ENCODE measurements around the gene C1RL.

C1RL gene, protein sequence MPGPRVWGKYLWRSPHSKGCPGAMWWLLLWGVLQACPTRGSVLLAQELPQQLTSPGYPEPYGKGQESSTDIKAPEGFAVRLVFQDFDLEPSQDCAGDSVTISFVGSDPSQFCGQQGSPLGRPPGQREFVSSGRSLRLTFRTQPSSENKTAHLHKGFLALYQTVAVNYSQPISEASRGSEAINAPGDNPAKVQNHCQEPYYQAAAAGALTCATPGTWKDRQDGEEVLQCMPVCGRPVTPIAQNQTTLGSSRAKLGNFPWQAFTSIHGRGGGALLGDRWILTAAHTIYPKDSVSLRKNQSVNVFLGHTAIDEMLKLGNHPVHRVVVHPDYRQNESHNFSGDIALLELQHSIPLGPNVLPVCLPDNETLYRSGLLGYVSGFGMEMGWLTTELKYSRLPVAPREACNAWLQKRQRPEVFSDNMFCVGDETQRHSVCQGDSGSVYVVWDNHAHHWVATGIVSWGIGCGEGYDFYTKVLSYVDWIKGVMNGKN

DNA sequence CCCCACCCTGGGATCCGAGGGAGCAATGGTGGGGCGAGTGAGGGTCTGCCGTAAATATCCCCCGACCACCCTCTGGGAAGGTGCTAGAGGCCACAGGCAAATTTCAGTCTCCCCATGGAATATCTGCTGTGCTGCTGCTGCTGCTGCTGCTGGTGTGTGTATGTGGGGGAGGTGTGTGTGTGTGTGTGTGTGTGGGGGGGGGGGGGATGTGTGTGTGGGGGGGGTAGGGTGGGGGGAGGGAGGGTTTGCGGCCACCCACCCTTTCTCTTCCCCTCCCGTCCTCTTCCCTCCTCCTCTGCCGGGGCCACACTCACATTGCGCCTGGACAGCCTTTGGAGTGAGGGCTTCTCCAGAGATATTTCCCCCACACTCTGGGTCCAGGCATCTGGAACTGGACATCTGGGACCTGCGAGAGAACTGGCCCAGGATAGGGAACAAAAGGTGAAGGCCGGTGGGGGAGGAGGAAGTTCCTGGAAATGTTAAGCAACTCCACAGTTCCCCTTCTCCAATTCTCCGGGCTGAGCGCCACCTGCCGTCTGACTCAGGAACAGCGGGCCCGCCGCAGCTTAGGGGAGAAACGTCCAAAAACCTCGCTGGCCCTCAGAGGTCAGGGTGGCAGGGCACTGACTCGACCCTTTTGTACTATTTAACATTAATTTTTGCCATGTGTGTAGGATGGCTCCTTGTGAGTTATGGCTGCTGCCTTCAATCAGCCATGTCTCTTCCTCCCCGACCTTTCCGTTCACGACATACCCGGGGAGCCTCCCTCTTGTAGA, at the start of gene C1RL:
Gene C1RL, minus strand, starts transcription at position 419 of the 776 bp plus-strand sequence. Its CDS starts 34 bp downstream, at position 385.
- peak; percentile 66 to 83 for DNase-seq

DNA sequence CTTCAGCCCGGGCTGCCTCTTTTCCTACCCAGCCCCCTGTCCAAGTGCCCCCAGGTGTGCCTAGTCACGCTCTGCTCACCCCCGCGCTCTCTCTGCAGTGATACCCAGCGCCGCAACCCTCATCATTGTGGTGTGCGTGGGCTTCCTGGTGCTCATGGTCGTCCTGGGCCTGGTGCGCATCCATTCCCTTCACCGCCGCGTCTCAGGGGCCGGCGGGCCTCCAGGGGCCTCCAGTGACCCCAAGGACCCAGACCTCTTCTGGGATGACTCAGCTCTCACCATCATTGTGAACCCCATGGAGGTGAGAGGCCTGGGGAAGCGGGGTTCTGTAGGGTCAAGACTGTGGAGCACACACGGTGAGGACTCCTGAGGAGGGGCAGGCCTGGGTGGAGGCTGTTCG, 48.4 kb upstream of the C1RL start:
- DNase-seq = no peak

DNA sequence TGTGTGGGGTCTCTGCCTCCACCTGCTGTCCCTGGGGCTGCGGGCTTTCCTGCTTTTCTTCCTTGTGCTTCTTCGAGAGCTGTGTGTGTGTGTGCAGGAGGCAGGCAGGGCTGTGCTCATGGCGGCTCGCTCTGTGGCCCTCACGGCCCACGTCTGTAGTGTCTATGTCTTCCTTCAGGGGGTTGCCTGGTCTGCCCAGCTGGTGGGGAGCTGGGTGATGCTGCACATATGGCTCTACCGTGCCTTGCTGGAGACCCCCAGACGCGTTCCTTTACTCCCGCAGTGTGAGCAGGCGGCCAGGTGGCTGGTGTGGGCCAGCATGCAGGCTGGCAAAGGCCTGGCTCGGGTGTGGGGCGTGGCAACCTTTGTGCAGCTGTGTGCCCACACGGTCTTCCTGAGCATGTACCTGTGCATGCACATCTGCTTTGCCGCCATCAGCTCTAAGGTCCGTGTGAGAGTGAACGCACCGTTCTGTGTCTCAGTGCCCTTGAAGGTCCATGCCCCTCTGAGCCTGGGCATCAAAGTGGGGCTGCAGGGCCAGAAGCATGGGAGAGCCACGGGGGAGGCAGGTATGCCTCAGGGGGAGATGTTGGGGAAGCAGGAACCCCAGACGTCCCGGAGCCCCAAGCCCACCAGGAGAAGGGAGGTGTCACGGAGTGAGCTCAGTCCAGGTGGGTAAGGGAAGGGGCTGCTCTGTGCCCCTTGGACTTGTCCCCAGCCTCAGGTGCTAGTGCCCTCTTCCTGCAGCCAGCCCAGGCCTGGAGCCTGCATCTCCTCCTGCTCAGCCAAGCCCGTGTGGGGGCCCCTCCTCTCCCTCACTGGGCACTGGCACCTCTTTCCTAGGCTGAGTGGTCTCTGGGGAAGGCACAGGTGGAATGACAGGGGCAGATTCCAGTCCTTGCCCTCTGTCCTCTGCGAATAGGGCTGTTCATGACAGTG, 47.5 kb upstream of the C1RL start:
- DNase-seq = no peak

DNA sequence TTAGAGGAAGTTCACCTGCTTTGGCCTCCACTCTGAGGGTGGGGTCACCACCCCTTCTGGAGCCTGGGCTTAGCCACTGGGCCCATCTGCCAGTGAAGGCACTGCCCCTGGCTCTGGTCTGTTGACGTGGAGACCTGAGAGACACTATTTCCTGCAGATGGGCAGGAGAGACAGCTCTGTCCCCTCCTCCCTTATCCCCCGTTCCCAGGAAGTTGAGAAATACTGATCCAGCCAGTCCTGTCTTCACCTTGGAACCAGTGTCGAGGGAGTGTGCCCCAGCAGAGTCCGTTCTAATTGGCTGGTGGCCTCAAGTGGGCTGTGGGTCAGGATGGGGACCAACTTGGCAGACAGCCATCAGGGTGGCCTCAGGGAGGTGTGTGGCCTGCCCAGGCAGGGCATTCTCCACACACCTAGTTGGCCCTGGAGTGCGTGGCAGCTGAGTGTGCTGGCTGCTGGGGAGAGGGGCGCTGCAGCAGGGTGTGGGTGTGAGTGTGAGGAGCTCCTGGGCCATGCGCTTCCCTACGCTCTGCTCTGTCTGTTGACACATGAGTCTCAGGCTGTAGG, 46.5 kb upstream of the C1RL start:
- DNase-seq = no peak

DNA sequence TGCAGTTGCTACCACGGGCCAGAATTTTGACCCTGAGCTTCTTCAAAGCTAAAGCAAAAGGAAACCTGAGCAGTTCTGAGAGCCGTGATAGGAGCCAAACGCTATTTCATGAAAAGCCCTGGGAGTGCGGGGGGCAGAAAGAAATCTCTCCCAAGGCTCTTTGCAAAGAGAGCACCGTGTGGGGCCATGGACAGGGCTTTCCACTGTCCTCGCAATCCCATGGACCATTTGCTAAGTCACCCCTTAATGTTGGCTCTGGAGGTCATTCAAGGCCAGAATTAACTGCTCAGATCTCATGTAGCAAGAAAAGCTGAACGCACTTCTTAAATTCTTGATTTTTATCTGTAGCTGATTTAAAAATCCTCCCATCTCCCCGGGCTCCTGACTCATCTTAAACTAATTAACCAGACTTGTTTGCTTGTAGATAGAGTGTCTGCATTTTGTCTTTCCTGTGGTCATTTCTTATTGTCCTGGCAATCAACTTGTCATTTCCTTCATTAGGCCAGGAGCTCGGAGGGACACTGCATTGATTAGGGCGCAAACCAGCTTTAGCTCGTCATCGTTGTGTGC, 46.0 kb upstream of the C1RL start:
- no peak for DNase-seq

DNA sequence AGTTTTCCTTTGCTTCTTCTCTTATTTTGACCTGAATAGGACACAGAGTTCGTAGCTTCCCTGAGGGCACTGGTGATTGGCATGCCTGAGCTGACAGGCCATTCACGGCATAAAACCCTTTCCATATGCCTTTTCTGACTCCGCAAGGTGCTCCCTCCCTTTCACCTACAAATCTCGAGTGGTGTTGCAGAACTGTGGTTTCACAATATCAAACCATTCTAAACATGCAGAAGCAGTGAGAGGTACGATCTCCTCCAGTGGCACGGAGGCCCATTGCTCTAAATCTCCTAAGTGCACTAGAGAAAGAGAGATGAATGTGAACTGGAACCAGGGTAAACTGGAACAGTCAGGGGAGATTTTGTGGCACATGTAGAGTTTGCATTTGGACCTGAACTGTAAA, 45.0 kb upstream of the C1RL start:
- DNase-seq = no peak

DNA sequence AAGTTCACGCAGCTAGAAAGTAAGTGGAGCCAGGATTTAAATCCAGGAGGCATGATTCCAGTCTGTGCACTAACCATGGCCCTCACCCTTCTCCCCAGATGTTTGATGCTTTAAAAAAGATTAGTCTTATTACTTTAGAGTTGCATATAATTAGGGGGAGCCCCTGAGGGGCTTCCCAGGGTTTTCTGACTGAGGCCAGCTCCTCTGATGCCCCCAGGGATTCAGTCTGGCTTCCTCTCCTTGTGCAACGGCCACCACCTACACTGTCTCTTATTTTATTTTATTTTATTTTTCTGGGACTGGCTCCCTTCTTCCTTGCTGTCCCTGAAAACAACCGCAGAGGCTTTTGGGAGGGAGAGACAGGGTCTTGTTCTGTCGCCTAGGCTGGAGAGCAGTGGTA, 43.8 kb upstream of the C1RL start:
- DNase-seq = no peak

DNA sequence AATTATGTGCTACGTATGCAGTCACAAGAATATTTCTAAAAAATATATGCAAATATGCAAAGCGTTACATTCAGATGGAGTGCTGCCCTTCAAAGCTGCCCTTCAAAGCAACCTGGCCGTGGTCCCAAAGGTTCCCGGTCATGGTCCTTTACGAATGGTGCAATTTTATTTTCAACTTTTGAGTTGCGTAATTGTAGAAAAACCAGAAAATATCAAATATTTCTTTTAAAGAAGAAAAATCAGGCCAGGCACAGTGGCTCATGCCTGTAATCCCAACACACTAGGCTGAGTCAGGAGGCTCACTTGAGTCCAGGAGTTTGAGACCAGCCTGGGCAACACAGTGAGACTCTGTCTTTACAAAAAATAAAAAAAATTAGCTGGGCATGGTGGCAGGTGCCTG, 42.5 kb upstream of the C1RL start:
- no peak for DNase-seq

DNA sequence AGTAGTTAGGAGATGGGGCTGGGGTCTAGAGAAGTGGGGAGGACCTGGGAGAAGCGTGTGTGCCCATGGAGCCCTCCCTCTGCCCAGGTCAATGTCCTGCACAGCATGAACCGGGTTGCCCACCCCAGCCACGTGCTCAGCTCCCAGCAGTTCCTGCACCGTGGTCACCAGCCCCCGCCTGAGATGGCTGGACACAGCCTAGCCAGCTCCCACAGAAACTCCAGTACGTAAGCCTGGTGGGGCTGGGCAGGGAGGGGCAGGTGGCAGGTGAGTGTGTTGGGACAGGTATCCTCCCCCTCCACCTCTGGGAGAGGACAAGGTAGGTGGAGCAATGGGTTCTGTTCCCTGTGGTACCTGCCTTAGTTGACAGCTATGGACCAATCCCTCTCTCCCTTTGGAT, 41.8 kb upstream of the C1RL start:
- DNase-seq = no peak

DNA sequence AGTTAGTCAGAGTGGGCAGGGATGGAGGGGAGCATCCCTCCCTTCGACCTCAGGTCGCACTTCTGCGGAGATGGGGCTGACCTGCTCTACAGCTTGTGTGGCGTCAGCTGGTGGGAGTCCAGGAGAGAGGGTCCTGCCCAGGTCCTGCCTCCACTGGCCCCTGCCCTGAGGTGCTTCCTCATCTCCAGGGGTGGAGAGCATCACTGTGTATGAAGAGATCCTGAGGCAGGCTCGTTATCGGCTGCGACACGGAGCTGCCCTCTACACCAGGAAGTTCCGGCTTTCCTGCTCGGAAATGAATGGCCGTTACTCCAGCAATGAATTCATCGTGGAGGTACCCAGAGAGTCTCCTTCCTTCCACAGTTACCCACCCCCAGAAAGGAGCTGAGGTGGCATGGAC, 41.3 kb upstream of the C1RL start:
- no peak for DNase-seq

DNA sequence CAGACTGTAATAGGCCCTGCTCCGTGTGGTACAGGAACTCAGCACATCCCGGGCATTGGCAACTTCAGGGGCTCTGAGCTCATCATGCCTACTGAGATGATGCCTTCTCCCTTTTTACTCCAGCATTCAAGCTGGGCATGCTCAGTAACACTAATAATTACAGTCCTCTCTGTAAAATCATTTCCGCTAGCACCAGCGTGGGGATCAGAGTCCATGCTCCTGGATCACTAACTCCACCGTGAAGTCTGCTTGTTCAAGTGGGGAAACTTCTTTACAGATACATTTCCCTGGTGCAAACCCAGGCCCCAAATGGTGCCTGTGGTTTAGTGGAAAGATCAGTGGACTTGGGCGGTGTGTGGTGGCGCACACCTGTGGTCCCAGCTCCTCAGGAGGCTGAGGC, 37.9 kb upstream of the C1RL start:
- no peak for DNase-seq

DNA sequence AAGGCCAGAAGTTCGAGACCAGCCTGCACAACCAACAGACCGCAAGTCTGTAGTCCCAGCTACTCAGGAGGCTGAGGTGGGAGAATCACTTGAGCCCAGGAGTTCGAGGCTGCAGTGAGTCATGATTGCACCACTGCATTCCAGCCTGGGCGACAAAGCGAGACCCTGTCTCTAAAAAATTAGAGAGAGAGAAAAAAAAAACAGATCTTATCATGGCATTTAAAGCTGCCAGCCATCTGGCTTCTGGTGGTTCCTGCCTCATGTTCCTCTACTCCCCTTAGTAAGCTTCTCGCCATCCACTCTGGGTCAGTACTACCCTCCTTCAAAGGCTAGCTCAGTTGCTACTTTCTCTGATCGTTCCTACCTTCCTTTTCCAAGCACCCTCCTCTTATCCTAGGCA, 37.2 kb upstream of the C1RL start:
- DNase-seq = no peak

DNA sequence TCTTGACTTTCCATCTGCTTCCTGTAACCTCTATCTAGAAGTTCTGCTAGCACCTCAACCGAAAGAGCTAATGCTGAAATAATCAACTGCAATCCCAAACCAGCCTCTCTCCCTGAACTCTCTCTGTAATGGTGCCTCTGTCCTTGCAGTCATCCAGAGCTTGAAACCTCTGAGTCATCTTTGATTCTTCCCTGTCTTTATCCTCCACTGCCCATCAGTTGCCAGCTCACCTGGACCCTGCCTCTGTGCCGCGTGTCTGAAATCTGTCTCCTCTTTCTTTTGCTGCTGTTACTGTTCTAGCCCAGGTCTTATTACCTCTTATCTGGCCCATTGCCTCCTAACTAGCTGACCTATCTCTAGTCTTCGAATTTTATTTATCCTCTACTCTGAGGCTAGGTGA, 36.7 kb upstream of the C1RL start:
- no peak for DNase-seq

DNA sequence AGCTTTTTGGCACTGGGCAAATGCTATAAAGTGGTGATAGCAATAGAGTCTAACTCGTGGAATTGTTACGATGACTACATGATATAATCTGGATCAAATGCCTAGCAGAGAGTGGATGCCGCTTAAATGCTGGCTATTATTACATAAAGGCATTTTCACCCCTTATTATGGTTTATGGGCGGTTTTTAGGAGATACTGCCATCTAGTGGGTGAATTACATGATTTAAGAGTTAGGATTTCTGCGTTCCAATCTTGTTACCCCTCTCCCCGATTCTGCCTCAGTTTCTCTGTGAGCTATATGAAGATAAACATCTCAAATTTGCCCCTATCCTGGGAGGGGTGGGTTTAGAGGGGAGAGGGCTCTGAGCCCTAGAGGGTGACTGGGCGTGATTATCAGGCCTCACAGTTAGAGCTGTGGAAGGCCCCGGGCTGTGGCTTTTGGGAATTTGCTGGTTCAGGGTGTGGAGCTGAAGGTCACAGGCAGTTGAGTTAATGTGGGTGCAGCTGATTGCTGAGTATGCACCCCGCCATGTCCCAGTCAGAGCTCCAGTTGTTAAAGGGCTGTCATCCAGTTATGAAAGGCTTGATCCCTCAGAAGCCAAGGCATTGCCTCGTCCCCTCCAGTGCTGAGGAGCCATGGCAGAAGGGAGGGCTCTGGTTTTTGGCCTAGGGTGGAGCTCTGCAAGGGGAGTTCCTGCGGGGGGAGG, 35.6 kb upstream of the C1RL start:
- DNase-seq = no peak

DNA sequence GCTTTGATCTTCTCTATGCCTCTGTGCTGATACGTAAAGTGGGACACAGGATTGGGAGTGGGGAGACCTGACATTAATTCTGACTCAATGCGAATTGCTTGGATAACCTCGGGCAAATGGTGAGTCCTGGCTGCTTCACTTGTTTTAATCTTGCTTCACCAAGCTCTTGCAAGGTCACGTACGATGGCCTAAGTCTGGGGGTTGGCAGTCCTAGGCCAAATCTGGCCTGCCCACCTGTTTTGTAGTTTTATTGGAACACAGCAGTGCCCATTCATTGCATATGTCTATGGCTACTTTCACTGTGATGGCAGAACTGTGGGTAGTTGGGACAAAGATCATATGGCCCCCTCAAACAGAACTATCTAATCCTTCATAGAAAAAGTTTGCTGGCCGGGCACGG, 34.5 kb upstream of the C1RL start:
- no peak for DNase-seq

DNA sequence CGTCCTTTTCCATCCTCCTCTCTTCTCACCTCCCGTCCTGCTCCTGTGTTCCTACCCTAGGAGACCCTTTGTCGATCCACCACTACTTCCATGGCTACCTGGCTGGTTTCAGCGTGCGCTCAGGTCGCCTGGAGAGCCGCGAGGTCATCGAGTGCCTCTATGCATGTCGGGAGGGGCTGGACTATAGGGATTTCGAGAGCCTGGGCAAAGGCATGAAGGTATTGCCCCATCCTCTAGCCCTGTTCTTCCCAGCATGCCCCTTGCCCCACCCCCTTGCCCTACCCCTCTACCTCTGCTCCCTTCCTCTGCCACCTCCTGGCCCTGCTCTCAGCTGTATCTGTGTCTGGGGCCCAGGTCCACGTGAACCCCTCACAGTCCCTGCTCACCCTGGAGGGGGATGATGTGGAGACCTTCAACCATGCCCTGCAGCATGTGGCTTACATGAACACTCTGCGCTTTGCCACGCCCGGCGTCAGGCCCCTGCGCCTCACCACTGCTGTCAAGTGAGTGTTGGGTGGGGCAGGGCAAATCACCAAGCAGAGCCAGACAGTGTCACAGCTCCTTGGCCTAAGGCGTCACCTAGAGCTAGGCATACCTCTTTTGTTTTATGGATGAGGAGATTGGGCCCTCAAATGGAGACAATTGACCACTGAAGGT, 33.9 kb upstream of the C1RL start:
- no peak for DNase-seq

DNA sequence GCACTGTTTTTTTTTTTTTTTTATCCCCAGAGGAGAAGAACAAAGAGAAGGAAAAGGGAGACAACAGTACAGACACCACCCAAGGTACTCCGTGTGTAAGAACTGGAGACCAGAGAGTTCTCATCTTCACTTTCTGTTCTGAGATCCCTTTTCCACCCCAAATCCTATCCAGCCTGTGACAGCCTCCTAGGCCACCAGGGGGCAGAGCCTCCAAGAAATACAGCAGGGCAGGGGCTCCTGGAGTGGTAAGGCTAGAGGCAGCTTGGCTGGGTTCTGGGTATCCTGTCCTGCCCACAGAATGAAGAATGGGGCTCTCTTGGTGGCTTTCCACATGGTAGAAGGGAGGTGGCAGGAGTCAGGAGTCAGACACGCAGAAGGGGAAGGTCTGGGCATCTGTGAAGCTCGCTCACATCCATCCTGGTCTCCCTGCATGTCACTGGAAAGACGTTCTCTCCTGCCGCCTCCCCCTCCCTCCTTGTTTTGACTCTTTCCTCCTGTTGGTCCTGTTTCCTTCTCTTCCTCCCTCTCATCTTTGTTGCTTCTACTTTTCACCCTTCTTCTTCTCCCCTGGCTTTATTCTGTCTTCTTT, 33.1 kb upstream of the C1RL start:
- peak; percentile 41 to 52 for DNase-seq

DNA sequence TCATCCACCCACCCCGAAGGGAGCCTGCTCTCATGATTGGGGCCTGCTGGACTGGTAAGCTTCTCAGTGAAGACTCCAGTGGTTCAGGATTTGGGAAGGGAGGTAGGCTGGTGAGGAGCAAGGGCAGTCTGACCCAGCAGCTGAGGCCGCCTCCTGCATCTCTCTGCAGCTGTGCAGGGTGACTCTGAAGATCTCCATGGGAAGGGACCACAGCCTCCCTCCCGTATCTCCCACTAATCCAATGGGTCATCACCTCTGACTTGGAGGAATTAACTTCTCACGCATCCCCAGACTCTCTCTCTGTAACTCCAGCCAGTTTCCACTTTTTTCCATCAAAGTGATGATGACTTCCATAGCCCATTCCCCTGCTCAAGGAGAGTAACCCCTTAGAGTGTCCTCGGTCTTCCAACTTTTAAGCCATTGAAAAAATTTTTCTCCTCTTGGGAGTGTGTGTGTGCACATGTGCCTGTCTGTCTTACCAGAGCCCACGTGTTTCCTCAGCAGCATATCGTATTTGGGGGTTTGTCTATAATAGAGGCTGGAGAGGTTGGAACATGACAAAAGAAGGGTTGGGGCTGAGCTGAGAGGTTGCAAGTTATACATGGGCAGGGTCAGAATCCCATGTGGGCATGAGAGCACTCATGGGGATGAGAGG, 32.5 kb upstream of the C1RL start:
- DNase-seq = no peak

DNA sequence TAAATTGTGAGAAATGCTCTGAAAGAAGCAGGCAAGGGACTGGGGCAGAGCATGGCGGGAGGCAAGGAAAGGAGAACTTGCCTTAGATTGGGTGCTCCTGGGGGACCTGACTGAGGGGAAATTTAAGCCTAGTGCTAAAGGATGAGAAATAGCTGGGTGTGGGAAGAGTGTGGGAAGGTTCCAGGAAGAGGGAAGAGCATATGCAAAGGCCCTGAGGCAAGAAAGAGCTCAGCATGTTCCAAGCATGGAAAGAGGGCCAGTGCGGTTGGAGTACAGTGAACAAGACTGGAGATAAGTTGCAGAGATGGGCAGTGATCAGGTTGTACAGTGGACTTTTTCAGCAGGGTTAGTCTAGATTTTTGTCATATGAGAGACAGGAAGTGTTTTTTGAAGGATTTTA, 30.2 kb upstream of the C1RL start:
- no peak for DNase-seq

DNA sequence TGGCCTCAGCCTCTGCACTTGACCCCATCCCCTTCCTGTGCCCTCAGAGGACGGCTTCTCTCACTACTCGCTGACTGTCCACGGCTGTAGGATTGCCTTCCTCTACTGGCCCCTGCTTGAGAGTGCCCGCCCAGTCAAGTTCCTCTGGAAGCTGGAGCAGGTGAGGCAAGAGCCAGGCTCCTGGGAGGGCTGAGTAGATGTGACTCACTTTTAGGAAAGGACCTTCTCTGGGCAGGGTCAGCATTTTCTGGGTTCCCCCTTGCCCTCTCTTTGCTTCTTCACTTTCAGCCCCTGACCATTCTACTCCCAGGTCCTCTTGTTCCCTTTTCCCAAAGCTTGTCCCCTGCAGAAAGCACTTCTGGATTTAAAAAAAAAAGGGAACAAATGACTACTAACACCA, 28.9 kb upstream of the C1RL start:
- no peak for DNase-seq

All from stimulated activated CD4-positive, alpha-beta T cell treated with anti-CD3 and anti-CD28 coated beads, Interleukin-4, amount 100 ng/mL, for 4 hours (primary cell).